ENCODE data around the gene BBS5.

DNA sequence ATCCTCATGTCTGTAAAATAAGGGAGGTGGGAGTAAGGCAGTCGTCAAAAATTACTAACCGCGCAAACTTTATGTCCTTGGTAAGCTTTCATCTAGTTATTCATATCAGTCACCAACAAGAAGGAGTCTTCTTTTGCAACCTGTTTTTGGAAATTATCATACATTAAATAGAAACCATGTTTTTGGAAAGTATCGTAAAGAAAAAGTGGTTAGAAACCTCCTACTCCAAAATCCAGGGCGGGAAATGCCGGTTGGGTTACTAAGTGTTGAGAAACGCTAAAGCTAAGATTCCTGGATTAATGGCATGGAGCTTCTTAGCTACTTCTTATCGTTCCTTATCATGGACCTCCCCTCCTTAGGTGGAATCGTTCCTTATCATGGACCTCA is 778 bp downstream of the BBS5 start:
- TF ChIP-seq, protein P1, sequence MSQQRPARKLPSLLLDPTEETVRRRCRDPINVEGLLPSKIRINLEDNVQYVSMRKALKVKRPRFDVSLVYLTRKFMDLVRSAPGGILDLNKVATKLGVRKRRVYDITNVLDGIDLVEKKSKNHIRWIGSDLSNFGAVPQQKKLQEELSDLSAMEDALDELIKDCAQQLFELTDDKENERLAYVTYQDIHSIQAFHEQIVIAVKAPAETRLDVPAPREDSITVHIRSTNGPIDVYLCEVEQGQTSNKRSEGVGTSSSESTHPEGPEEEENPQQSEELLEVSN (IDR thresholded peaks at IDR 0.05; ENCODE audit: borderline replicate concordance, low read depth), result no peak
- TF ChIP-seq, protein P2, sequence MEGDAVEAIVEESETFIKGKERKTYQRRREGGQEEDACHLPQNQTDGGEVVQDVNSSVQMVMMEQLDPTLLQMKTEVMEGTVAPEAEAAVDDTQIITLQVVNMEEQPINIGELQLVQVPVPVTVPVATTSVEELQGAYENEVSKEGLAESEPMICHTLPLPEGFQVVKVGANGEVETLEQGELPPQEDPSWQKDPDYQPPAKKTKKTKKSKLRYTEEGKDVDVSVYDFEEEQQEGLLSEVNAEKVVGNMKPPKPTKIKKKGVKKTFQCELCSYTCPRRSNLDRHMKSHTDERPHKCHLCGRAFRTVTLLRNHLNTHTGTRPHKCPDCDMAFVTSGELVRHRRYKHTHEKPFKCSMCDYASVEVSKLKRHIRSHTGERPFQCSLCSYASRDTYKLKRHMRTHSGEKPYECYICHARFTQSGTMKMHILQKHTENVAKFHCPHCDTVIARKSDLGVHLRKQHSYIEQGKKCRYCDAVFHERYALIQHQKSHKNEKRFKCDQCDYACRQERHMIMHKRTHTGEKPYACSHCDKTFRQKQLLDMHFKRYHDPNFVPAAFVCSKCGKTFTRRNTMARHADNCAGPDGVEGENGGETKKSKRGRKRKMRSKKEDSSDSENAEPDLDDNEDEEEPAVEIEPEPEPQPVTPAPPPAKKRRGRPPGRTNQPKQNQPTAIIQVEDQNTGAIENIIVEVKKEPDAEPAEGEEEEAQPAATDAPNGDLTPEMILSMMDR (IDR thresholded peaks at IDR 0.05), result no peak
